Bronchial epithelial cell (primary cell): ENCODE measurements around the gene MOK. TPM values are rescaled to one million over a fixed set of nuclear protein-coding genes. Genes with fewer than 3 reads are reported as not detected.

Experiments
- DNase-seq: peaks from one replicate; pipeline ENCODE4 v3.0.0-alpha.2; 2010; ENCODE audit warnings: low read depth
- FAIRE-seq: peaks from 2 replicates; lab custom pipeline; 2011; peaks lifted over from hg19 to GRCh38; lab: Jason Lieb, UNC
- H3K27me3 ChIP-seq: 2 replicates; pipeline ENCODE4 v1.5.1; 2011; ENCODE audit warnings: low read length; ENCODE audit not compliant: control insufficient read depth, insufficient read depth
- H3K36me3 ChIP-seq: 2 replicates; pipeline ENCODE4 v1.5.1; 2011; ENCODE audit warnings: low read length; ENCODE audit not compliant: control insufficient read depth, insufficient read depth
- H3K4me3 ChIP-seq: 2 replicates; pipeline ENCODE4 v1.5.1; 2011; ENCODE audit warnings: mild to moderate bottlenecking, low read depth, low read length, control low read depth
- CTCF ChIP-seq: IDR thresholded peaks from 2 replicates; pipeline ENCODE4 v1.5.1; 2011; ENCODE audit warnings: mild to moderate bottlenecking, moderate library complexity, low read length, control low read depth, inconsistent platforms; ENCODE audit not compliant: insufficient read depth, severe bottlenecking
- total RNA-seq: library from RNA; depleted of rRNA; stranded (reverse); fragments of >200 nt; gene quantifications from 2 replicates; pipeline ENCODE4 v1.2.1, GENCODE V29; 2014

Gene MOK
- total RNA-seq, 1 donor from 2014 or later, result 3.2 TPM

GRCh38 chr14:102230481-102231210 is 74.3 kb downstream of the MOK start:
- FAIRE-seq (peak; percentile 13), DNase-seq (no peak)
- H3K36me3 ChIP-seq, result peaks cover 9% of the 10 kb centered on the region
- no peaks in the 10 kb centered on the region for H3K27me3 ChIP-seq
- TF ChIP-seq CTCF, result no peak
- H3K4me3 ChIP-seq, result no peak overlapping the region

GRCh38 chr14:102229739-102230092 is 75.2 kb downstream of the MOK start:
- TF ChIP-seq CTCF, result no peak
- DNase-seq, result no peak
- H3K36me3 ChIP-seq, result peaks cover 9% of the 10 kb centered on the region
- FAIRE-seq, result no peak
- no peaks in the 10 kb centered on the region for H3K27me3 ChIP-seq
- no peak overlapping the region for H3K4me3 ChIP-seq

GRCh38 chr14:102229071-102229738 is 75.8 kb downstream of the MOK start:
- no peak for TF ChIP-seq CTCF
- peaks cover 9% of the 10 kb centered on the region for H3K36me3 ChIP-seq
- no peaks in the 10 kb centered on the region for H3K27me3 ChIP-seq
- DNase-seq, result no peak
- FAIRE-seq, result no peak
- H3K4me3 ChIP-seq, result no peak overlapping the region

GRCh38 chr14:102227184-102227964 is 77.6 kb downstream of the MOK start:
- no peak for TF ChIP-seq CTCF
- Histone ChIP-seq H3K4me3 (no peak overlapping the region), H3K27me3 (no peaks in the 10 kb centered on the region), H3K36me3 (peaks cover 8% of the 10 kb centered on the region)
- FAIRE-seq (no peak), DNase-seq (no peak)

- H3K36me3 ChIP-seq, result peaks cover 5% of the 10 kb centered on the region
- H3K4me3 ChIP-seq, result no peak overlapping the region
- no peak for DNase-seq
- H3K27me3 ChIP-seq, result no peaks in the 10 kb centered on the region
- no peak for TF ChIP-seq CTCF
- FAIRE-seq, result no peak
Observed at GRCh38 chr14:102226356-102227125, 78.4 kb downstream of the MOK start.
